NOMO-1 (cell line): ENCODE measurements around the gene PGA3.
"Not testable (repeated sequence)": the region's sequence is repeated elsewhere in the genome, so short reads cannot be mapped to it uniquely, and the experiment has no call there.

ENCODE experiments used
- DNase-seq, 2 experiments: peaks; one replicate each; lab custom pipeline; 2025; ENCODE audit not compliant: unreplicated experiment in 2 of 2; lab: John Stamatoyannopoulos, UW

The PGA3 gene

DNA sequence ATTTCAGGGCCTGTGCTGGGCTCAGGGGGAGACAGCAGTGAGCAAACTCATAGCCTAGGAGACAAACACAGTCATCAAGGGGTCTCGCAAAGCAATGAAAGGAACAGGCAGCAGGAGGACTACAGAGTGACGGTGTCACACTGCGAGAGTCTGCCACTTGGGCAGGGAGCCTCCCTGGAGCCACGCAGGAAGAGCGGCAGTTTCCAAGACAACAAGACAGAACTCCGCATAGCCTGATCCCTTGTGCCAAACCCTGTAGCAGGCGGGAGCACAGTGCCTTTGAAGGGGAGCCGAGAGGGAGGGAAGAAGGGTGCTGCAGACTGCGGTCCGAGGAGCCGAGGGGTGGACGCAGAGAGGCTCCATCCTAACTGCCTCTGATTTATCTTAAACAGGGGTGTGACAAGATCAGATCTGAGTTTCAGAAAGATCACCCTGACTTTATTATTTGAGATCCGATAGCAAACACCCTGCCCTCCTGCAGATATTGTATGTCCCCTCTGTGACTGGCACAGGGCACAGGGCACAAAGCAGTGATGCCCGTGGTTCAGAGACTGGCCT is 1.3 kb downstream of the PGA3 start:
- not testable (repeated sequence) for DNase-seq

DNA sequence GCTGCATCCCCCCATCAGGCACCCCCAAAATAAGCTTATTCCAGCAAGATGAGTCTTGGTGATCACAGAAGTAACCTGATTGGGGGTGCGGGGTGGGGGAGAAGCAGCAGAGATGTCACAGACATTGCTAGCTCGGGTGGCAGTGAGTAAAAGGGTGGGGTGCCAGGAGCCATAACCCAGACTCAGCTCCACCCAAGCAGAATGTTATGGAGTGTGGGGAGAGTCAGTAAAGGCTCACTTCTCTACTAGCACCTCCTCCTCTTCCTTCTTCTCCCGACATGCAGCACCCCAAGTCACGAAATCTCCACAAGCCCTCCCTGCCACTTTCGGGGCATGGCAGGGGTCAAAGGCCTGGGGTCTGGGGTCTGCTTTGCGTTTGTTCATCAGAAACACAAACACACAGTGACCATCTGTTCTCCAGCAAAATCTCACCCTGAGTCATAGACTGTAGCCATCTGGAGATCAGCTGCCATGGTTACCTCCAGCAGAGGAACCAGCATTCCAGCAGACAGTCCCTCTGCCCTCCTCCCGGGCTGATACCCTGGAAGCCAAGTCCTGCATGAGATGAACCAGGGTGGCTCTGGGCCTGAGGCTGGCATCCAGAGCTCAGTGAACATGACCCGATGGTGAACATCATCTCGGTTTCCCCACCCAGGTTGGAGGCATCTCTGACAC is 4.5 kb downstream of the PGA3 start:
- DNase-seq = not testable (repeated sequence)

DNA sequence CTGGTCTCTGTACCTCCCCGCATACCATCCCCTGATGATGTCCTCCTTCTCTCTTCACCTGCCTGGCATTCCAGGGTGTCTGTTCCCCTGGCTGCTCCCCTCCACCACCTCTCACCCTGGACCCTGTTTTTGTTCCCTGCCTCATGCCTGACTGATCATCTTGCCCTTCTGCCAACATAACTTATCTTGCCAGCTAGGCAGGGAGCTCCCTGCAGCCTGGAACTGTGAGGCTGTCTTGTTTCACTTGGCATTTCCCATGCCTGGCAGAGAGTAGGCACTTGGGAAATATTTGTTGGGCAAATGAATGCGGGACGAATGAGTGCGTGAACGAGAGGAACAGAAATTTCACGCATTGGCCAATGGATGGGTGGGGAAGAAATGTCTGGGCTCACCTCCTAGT is 7.3 kb downstream of the PGA3 start:
- DNase-seq = not testable (repeated sequence)

DNA sequence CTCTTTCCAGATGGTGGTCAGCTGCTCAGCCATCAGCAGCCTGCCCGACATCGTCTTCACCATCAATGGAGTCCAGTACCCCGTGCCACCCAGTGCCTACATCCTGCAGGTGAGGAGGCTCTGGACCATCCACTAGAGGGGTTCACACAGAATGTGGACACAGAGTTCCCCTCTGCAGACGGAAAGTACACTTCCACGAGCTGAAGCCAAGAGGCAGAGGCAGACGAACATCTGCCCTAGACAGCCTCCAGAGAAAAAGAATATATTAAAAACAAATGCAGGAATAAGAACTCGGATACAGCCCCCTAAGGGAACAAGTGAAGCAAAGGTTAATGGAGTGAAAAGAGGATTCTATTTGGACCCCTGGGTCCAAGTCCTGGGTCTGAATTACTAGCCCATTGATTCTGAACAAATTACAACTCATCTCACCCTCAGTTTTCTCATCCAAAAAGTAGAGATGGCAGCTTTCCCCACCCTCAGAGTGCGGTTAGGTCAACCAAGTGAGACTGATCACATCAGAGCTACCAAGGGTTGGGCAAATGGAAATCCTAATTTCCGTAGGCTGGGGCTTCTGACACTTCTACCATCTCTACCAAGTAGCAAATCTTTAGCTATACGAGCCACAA is 8.1 kb downstream of the PGA3 start:
- not testable (repeated sequence) for DNase-seq

DNA sequence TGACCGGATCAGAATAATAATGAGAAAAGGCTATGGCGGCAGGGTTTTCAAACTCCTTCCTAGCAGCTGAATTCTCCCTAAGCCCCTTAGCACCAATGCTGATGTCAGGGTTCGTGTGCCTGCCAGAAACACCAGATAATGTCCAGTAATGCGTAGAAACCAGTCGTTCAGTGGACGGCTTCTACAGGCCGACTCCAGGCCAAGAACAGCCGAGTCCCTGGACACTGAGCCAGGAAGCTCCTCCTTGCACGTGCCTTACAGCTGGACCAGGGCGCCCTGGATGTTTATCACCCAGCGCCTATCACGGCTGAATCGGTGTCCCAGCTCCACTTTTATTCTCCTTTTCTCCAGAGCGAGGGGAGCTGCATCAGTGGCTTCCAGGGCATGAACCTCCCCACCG is 8.9 kb downstream of the PGA3 start:
- DNase-seq = not testable (repeated sequence)

DNA sequence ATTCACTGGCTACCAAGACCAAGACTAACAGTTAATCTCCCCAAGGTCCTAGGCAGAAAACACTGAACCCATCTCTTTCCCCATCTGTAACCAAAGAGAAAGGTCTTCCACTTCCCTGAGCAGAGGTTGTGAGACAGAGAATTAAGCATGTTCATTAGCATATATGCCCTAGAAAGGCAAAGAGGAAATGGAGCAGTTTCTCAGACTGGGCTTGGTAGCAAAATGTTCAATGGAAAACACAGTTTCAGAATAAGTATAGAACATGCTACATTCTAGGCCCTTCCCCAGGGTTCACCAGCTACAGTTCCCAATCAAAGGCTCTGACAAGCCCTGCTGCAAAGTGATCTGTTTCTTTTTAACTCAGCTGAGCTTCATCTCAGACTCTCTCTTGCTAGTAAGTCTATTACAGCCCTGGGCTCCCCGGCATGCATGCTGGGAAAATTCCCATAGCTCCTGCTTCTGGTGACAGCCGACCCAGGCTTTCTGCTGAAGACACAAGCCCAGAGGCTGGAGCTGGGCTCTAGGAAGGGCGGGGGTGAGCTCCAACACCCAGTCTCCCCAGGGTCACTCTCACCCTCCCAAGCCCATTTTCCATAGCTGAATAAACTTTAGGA is 10.5 kb downstream of the PGA3 start:
- DNase-seq = not testable (repeated sequence)

DNA sequence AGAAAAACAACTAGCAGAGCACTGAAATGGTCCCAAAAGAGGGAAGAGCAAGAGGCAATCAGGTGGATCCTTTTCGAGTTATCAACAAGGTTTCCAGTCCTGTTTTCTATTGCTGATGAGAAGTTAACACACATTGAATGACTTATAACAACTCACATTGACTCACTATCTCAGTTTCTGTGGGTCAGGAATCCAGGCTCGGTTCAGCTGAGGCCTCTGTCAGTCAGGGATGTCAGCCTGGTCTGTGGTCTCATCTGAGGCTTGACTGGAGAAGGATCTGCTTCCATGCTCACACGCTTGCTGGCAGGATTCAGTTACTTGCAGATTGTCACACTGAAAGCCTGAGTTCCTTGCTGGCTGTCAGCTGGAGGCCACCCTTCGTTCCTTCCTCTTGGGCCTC is 15.0 kb downstream of the PGA3 start:
- not testable (repeated sequence) for DNase-seq

DNA sequence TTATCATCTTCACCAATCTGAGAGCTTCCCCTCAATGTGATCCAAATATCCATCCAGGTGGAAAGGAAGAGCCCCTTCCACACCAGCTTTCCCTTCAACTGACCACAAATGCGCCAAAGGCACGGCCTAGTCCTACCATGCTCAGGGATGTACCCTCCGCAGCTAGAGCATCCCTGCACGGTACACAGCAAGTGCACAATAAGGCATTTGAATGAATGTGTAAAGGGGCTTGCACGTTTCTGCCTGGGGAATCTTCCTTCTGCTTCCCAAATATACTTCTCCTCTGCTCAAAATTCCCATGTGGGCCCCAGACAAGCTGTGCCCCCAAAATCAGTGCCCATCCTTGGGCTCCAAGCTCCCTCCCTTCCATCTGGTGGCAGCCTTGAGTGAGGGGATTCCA is 15.7 kb downstream of the PGA3 start:
- not testable (repeated sequence) for DNase-seq

DNA sequence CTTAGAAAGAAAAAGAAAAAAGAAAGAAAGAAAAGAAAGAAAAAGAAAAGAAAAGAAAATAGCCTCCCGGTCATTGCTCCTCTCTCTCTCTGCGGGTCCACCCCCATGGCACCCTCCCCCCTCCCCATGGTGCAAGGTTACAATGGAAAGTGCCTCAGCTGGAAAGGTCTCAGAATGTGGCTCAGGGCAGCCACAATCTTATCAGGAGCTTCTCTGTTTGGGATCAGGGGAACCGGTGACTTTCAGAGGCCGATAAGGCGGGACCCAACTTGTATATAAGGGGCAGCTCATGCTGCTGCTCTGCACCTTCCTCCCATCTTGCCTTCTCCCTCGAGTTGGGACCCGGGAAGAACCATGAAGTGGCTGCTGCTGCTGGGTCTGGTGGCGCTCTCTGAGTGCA is 18.7 kb downstream of the PGA3 start, which contains the start of gene PGA4:
PGA4 (plus strand) TSS at position 301 of the 400 bp plus-strand sequence; CDS start at position 355, 54 bp downstream.
- not testable (repeated sequence) for DNase-seq

DNA sequence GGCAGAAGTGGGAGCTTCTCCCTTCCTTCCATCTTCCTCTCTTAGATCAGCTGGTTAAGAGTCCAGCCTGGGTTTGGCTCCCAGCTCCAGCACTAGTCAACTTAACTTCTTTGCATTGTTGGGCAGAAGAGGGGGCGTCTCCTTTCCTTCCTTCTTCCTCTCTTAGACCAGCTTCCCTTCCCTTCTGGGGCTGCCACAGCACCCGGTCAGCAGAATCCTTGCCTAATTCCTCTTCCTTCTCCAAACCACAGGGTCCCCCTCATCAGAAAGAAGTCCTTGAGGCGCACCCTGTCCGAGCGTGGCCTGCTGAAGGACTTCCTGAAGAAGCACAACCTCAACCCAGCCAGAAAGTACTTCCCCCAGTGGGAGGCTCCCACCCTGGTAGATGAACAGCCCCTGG is 19.4 kb downstream of the PGA3 start:
- not testable (repeated sequence) for DNase-seq

DNA sequence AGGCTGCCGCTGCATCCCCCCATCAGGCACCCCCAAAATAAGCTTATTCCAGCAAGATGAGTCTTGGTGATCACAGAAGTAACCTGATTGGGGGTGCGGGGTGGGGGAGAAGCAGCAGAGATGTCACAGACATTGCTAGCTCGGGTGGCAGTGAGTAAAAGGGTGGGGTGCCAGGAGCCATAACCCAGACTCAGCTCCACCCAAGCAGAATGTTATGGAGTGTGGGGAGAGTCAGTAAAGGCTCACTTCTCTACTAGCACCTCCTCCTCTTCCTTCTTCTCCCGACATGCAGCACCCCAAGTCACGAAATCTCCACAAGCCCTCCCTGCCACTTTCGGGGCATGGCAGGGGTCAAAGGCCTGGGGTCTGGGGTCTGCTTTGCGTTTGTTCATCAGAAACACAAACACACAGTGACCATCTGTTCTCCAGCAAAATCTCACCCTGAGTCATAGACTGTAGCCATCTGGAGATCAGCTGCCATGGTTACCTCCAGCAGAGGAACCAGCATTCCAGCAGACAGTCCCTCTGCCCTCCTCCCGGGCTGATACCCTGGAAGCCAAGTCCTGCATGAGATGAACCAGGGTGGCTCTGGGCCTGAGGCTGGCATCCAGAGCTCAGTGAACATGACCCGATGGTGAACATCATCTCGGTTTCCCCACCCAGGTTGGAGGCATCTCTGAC is 23.3 kb downstream of the PGA3 start:
- not testable (repeated sequence) for DNase-seq

DNA sequence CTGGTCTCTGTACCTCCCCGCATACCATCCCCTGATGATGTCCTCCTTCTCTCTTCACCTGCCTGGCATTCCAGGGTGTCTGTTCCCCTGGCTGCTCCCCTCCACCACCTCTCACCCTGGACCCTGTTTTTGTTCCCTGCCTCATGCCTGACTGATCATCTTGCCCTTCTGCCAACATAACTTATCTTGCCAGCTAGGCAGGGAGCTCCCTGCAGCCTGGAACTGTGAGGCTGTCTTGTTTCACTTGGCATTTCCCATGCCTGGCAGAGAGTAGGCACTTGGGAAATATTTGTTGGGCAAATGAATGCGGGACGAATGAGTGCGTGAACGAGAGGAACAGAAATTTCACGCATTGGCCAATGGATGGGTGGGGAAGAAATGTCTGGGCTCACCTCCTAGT is 26.1 kb downstream of the PGA3 start:
- not testable (repeated sequence) for DNase-seq

DNA sequence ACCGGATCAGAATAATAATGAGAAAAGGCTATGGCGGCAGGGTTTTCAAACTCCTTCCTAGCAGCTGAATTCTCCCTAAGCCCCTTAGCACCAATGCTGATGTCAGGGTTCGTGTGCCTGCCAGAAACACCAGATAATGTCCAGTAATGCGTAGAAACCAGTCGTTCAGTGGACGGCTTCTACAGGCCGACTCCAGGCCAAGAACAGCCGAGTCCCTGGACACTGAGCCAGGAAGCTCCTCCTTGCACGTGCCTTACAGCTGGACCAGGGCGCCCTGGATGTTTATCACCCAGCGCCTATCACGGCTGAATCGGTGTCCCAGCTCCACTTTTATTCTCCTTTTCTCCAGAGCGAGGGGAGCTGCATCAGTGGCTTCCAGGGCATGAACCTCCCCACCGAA is 27.7 kb downstream of the PGA3 start:
- not testable (repeated sequence) for DNase-seq

DNA sequence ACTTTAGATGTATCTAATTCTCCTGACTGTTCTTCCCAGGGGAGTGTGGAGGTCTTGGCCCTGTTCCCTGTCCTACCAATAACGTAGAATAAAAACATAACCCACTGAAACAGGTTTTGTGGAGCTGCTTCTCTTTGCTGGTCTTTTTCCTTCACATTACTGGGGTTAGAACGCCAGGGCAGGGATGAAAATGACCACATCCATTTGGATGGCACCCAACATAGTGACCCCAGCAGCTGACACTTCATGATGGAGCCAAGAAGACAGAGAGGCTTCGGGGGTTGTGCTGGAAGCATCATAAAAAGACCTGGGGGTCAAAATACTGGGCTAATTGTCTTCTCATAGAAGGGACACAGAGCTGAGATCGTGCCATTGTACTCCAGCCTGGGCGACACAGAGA is 28.3 kb downstream of the PGA3 start:
- DNase-seq = not testable (repeated sequence)

DNA sequence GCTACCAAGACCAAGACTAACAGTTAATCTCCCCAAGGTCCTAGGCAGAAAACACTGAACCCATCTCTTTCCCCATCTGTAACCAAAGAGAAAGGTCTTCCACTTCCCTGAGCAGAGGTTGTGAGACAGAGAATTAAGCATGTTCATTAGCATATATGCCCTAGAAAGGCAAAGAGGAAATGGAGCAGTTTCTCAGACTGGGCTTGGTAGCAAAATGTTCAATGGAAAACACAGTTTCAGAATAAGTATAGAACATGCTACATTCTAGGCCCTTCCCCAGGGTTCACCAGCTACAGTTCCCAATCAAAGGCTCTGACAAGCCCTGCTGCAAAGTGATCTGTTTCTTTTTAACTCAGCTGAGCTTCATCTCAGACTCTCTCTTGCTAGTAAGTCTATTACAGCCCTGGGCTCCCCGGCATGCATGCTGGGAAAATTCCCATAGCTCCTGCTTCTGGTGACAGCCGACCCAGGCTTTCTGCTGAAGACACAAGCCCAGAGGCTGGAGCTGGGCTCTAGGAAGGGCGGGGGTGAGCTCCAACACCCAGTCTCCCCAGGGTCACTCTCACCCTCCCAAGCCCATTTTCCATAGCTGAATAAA is 29.3 kb downstream of the PGA3 start:
- not testable (repeated sequence) for DNase-seq

DNA sequence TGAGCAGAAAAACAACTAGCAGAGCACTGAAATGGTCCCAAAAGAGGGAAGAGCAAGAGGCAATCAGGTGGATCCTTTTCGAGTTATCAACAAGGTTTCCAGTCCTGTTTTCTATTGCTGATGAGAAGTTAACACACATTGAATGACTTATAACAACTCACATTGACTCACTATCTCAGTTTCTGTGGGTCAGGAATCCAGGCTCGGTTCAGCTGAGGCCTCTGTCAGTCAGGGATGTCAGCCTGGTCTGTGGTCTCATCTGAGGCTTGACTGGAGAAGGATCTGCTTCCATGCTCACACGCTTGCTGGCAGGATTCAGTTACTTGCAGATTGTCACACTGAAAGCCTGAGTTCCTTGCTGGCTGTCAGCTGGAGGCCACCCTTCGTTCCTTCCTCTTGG is 33.8 kb downstream of the PGA3 start:
- not testable (repeated sequence) for DNase-seq

DNA sequence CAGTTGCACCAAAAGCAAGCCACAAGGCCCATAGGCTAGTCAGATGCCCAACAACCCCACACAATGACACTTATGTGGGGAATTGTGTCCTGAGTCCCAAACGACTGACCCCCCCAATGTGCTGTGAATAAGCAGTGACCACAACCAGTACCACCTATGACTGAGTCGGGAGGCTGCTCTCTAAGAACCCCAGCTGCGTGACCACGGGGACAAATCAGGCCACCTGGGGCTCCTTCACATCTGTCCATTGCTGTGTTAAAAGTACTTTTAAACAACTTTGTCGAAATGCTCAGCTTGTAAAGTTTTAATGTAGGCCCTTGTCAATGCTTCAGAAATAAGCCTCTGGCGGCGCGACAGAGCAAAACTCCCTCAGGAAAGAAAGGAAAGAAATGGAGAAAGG is 37.0 kb downstream of the PGA3 start:
- DNase-seq = not testable (repeated sequence)

DNA sequence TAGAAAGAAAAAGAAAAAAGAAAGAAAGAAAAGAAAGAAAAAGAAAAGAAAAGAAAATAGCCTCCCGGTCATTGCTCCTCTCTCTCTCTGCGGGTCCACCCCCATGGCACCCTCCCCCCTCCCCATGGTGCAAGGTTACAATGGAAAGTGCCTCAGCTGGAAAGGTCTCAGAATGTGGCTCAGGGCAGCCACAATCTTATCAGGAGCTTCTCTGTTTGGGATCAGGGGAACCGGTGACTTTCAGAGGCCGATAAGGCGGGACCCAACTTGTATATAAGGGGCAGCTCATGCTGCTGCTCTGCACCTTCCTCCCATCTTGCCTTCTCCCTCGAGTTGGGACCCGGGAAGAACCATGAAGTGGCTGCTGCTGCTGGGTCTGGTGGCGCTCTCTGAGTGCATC is 37.6 kb downstream of the PGA3 start, which contains the start of gene PGA5:
PGA5 (plus strand) TSS at position 301 of the 400 bp plus-strand sequence; CDS start at position 353, 52 bp downstream.
- not testable (repeated sequence) for DNase-seq

DNA sequence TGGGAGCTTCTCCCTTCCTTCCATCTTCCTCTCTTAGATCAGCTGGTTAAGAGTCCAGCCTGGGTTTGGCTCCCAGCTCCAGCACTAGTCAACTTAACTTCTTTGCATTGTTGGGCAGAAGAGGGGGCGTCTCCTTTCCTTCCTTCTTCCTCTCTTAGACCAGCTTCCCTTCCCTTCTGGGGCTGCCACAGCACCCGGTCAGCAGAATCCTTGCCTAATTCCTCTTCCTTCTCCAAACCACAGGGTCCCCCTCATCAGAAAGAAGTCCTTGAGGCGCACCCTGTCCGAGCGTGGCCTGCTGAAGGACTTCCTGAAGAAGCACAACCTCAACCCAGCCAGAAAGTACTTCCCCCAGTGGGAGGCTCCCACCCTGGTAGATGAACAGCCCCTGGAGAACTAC is 38.2 kb downstream of the PGA3 start:
- not testable (repeated sequence) for DNase-seq

DNA sequence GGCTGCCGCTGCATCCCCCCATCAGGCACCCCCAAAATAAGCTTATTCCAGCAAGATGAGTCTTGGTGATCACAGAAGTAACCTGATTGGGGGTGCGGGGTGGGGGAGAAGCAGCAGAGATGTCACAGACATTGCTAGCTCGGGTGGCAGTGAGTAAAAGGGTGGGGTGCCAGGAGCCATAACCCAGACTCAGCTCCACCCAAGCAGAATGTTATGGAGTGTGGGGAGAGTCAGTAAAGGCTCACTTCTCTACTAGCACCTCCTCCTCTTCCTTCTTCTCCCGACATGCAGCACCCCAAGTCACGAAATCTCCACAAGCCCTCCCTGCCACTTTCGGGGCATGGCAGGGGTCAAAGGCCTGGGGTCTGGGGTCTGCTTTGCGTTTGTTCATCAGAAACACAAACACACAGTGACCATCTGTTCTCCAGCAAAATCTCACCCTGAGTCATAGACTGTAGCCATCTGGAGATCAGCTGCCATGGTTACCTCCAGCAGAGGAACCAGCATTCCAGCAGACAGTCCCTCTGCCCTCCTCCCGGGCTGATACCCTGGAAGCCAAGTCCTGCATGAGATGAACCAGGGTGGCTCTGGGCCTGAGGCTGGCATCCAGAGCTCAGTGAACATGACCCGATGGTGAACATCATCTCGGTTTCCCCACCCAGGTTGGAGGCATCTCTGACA is 42.1 kb downstream of the PGA3 start:
- not testable (repeated sequence) for DNase-seq
